ENCODE measurements around the gene PSME3IP1. TPM values are rescaled to one million over a fixed set of nuclear protein-coding genes. Genes with fewer than 3 reads are reported as not detected.

The PSME3IP1 gene
- polyA plus RNA-seq, 1 donor (not counting 4 experiments of a cell fraction or from before 2014, with no cell fraction given) = 75.7 TPM

DNA sequence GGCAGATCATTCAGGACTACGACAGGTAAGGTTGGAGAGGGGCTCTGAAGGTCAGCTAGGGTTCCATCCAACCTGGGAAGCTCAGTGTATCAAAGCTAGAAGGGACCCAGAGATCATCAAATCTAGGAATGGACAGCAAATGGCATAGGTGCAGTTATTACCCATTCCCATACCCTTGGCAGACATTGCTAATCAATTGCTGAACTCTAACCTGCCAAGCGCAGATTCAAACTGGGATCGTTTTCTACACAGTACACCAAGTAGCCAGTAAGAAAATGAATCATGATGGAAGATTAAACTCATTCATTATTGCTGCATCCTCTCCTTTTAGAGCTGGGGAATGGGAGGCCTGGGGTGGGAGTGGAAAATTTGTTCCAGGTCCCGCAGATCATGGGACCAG, 59.9 kb downstream of the PSME3IP1 start:
- Histone ChIP-seq H3K4me3 (ENCODE audit: control insufficient read depth in 2 of 3, extremely low read depth in 1 of 3, insufficient read depth in 2 of 3, low read depth in 1 of 3, low read length in 3 of 3) (no peak overlapping the region), H3K79me2 (ENCODE audit: control insufficient read depth, insufficient read depth, low read length) (no peaks in the 10 kb centered on the region), H3K27ac (ENCODE audit: control insufficient read depth, insufficient read depth, low read length) (no peak overlapping the region), H3K27me3 (ENCODE audit: control insufficient read depth, extremely low read depth, insufficient read depth, low read length) (no peaks in the 10 kb centered on the region), H4K20me1 (ENCODE audit: control insufficient read depth, extremely low read depth, insufficient read depth, low read length) (no peaks in the 10 kb centered on the region), H2AFZ (ENCODE audit: control insufficient read depth, low read length) (no peak overlapping the region), H3K4me1 (ENCODE audit: control insufficient read depth, extremely low read depth, insufficient read depth, low read length) (no peaks in the 10 kb centered on the region), H3K4me2 (ENCODE audit: control insufficient read depth, extremely low read depth, insufficient read depth, low read depth, low read length) (no peak overlapping the region), H3K9ac (ENCODE audit: control insufficient read depth, extremely low read depth, insufficient read depth, low read length) (no peak overlapping the region), H3K36me3 (ENCODE audit: control insufficient read depth in 2 of 2, extremely low read depth in 1 of 2, insufficient read depth in 2 of 2, low read length in 2 of 2) (peaks cover 0 to 6% of the 10 kb centered on the region in 2 experiments), H3K9me1 (ENCODE audit: control insufficient read depth, extremely low read depth, insufficient read depth, low read length) (no peaks in the 10 kb centered on the region), H3K9me3 (ENCODE audit: control insufficient read depth, low read depth, low read length) (no peaks in the 10 kb centered on the region)
- no peak for FAIRE-seq
- DNase-seq (ENCODE audit: low read depth, low spot score) = no peak
- dilution Hi-C loops (cut with MboI; ENCODE audit: extremely low pct_ligation_motif_present, low sequenced_read_pairs) = no loop called here
- no peak for TF ChIP-seq EZH2 (IDR thresholded peaks at IDR 0.05; ENCODE audit: low read length)
- TF ChIP-seq, protein P1, sequence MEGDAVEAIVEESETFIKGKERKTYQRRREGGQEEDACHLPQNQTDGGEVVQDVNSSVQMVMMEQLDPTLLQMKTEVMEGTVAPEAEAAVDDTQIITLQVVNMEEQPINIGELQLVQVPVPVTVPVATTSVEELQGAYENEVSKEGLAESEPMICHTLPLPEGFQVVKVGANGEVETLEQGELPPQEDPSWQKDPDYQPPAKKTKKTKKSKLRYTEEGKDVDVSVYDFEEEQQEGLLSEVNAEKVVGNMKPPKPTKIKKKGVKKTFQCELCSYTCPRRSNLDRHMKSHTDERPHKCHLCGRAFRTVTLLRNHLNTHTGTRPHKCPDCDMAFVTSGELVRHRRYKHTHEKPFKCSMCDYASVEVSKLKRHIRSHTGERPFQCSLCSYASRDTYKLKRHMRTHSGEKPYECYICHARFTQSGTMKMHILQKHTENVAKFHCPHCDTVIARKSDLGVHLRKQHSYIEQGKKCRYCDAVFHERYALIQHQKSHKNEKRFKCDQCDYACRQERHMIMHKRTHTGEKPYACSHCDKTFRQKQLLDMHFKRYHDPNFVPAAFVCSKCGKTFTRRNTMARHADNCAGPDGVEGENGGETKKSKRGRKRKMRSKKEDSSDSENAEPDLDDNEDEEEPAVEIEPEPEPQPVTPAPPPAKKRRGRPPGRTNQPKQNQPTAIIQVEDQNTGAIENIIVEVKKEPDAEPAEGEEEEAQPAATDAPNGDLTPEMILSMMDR (optimal IDR thresholded peaks at IDR 0.05 in 1 of 3, IDR thresholded peaks at IDR 0.05 in 1 of 3, conservative IDR thresholded peaks at IDR 0.05 in 1 of 3; ENCODE audit: extremely low read depth in 1 of 3, insufficient read depth in 2 of 3, low read length in 3 of 3) = no peak

DNA sequence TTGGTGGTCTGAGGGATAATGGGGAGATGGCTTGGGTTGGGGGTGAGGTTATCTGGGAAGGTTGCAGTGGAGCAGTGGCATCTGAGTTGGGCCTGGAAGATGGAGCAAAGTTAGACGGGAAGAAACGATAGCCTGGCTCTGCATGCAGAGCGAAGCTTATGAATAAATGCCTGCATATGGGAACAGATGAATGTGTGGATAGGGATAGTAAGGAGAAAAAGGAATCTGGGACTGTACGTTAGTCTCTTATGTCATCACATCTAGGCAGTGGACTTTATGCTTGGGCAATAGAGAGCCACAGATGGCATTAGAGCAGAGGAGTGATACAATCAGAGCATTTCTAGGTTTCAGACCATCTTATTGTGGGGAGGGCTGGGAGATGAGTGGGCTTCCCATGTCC, 60.5 kb downstream of the PSME3IP1 start:
- no peak overlapping the region for H3K9ac ChIP-seq (ENCODE audit: control insufficient read depth, extremely low read depth, insufficient read depth, low read length)
- DNase-seq (ENCODE audit: low read depth, low spot score) (no peak), FAIRE-seq (no peak)
- H3K27me3 ChIP-seq (ENCODE audit: control insufficient read depth, extremely low read depth, insufficient read depth, low read length) = no peaks in the 10 kb centered on the region
- H3K79me2 ChIP-seq (ENCODE audit: control insufficient read depth, insufficient read depth, low read length) = no peaks in the 10 kb centered on the region
- H2AFZ ChIP-seq (ENCODE audit: control insufficient read depth, low read length) = no peak overlapping the region
- H3K9me1 ChIP-seq (ENCODE audit: control insufficient read depth, extremely low read depth, insufficient read depth, low read length) = no peaks in the 10 kb centered on the region
- H3K4me3 ChIP-seq (ENCODE audit: control insufficient read depth in 2 of 3, extremely low read depth in 1 of 3, insufficient read depth in 2 of 3, low read depth in 1 of 3, low read length in 3 of 3) = no peak overlapping the region
- TF ChIP-seq EZH2 (IDR thresholded peaks at IDR 0.05; ENCODE audit: low read length) = no peak
- TF ChIP-seq, protein P1 (optimal IDR thresholded peaks at IDR 0.05 in 1 of 3, IDR thresholded peaks at IDR 0.05 in 1 of 3, conservative IDR thresholded peaks at IDR 0.05 in 1 of 3; ENCODE audit: extremely low read depth in 1 of 3, insufficient read depth in 2 of 3, low read length in 3 of 3) = no peak
- H3K4me2 ChIP-seq (ENCODE audit: control insufficient read depth, extremely low read depth, insufficient read depth, low read depth, low read length) = no peak overlapping the region
- H3K27ac ChIP-seq (ENCODE audit: control insufficient read depth, insufficient read depth, low read length) = no peak overlapping the region
- dilution Hi-C loops (cut with MboI; ENCODE audit: extremely low pct_ligation_motif_present, low sequenced_read_pairs) = no loop called here
- no peaks in the 10 kb centered on the region for H3K9me3 ChIP-seq (ENCODE audit: control insufficient read depth, low read depth, low read length)
- H3K36me3 ChIP-seq (ENCODE audit: control insufficient read depth in 2 of 2, extremely low read depth in 1 of 2, insufficient read depth in 2 of 2, low read length in 2 of 2) = peaks cover 0 to 6% of the 10 kb centered on the region in 2 experiments
- no peaks in the 10 kb centered on the region for H3K4me1 ChIP-seq (ENCODE audit: control insufficient read depth, extremely low read depth, insufficient read depth, low read length)
- no peaks in the 10 kb centered on the region for H4K20me1 ChIP-seq (ENCODE audit: control insufficient read depth, extremely low read depth, insufficient read depth, low read length)
